DLD1 (cell line): ENCODE measurements around the gene NUTM1.
"Not testable (repeated sequence)": the region's sequence is repeated elsewhere in the genome, so short reads cannot be mapped to it uniquely, and the experiment has no call there.

ENCODE experiments used
- in situ Hi-C: cut with HindIII; loops from 2 replicates; pipeline ENCODE4 v1.10.0; 2017; ENCODE audit warnings: low sequenced_read_pairs

NUTM1 gene

GRCh38 chr15:34336991-34337556 is 6.0 kb upstream of the NUTM1 start:
- in situ Hi-C loops, result no loop called here

- in situ Hi-C loops, result no loop called here
Measured at GRCh38 chr15:34337557-34338306, 5.4 kb upstream of the NUTM1 start, which contains the start of gene SLC12A6. Gene SLC12A6, minus strand, starts transcription at chr15:34337781. Its CDS starts 1,101 bp downstream, at chr15:34336680.

- in situ Hi-C loops, result no loop called here
Measured at GRCh38 chr15:34338347-34338746, 4.8 kb upstream of the NUTM1 start.

DNA sequence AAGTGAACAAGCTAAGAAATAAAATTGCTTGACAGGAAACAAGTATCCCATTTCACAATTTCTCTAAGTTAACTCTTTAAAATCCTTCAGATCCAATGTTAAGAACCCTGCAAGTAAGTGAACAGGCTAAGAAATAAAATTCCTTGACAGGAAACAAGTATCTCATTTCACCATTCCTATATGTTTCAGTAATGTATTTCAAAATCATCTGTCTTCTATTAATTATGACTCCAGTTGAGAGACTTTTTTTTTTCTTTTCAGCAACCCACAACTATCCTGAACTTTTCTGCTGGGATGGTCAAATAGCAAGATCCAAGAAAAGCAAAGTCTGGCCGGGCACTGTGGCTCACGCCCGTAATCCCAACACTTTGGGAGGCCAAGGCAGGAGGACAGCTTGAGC is 3.2 kb upstream of the NUTM1 start:
- in situ Hi-C loops, result no loop called here

DNA sequence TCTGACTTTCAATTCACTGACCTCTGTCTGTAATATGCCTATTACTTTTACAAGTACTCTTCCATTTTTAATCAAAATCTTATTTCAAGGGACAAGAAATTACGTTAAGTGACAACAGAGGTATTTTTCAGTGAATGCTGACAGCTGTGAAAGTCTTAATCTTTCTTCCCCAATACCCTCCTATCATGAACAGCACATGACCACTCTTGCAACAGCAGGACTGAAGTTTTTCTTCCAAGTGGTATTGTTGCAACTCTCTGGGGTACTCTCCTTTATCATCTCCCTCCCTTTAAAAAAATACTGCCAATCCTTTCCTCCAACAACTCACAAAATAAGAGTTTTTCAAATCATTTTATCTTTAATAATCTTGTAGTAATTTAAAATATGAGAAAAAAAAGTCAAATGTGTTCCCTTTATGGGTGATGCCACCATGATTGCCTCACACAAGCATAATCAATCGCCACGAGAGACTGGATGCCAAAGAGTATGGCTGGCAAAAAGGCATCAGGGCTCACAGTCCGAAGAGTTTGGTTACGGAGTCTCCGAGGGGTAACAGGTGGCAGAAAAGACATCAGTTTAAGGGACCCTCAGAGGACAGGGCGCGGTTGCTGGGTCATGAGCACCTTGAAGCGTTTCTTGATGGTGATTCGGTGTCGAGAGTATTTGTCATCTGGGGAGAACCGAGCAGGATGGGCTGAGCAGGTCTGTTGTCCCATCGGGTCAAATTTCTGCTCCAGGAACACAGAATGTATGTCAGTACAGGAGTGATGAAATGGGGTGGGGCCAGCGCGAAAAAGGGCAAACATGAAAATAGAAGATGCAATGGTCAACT is 1.5 kb upstream of the NUTM1 start:
- in situ Hi-C loops, result no loop called here

- in situ Hi-C loops, result not testable (repeated sequence)
Measured at GRCh38 chr15:34342213-34342736, 840 bp upstream of the NUTM1 start.

DNA sequence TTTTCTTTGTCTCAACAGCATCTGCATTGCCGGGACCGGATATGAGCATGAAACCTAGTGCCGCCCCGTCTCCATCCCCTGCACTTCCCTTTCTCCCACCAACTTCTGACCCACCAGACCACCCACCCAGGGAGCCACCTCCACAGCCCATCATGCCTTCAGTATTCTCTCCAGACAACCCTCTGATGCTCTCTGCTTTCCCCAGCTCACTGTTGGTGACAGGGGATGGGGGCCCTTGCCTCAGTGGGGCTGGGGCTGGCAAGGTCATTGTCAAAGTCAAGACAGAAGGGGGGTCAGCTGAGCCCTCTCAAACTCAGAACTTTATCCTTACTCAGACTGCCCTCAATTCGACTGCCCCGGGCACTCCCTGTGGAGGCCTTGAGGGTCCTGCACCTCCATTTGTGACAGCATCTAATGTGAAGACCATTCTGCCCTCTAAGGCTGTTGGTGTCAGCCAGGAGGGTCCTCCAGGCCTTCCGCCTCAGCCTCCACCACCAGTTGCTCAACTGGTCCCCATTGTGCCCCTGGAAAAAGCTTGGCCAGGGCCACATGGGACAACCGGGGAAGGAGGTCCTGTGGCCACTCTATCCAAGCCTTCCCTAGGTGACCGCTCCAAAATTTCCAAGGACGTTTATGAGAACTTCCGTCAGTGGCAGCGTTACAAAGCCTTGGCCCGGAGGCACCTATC is 5.0 kb downstream of the NUTM1 start:
- in situ Hi-C loops, result no loop called here

- in situ Hi-C loops, result no loop called here
Measured at GRCh38 chr15:34348735-34349300, 5.7 kb downstream of the NUTM1 start.

- in situ Hi-C loops, result no loop called here
Measured at GRCh38 chr15:34349769-34350168, 6.7 kb downstream of the NUTM1 start.

- in situ Hi-C loops, result not testable (repeated sequence)
Measured at GRCh38 chr15:34352996-34353395, 9.9 kb downstream of the NUTM1 start.

GRCh38 chr15:34353627-34354026 is 10.5 kb downstream of the NUTM1 start:
- in situ Hi-C loops, result no loop called here

GRCh38 chr15:34354286-34354685 is 11.2 kb downstream of the NUTM1 start:
- in situ Hi-C loops, result no loop called here

DNA sequence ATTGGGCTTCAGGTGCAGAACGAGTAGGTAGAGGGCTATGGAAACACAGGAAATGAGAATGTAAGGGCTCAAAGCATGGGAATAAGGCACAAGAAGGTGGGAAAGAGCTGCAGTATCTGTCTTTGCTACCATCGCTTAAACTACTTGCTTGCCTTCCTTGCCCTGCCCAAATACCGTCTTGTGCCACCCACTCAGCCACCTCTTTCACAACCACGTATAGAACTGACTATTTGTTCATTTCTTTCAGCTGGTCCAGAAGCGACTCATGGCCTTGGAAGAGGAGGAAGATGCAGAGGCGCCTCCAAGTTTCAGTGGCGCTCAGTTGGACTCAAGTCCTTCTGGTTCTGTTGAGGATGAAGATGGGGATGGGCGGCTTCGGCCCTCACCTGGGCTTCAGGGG is 12.1 kb downstream of the NUTM1 start:
- in situ Hi-C loops, result no loop called here

- in situ Hi-C loops, result no loop called here
Measured at GRCh38 chr15:34357653-34358052, 14.5 kb downstream of the NUTM1 start.

DNA sequence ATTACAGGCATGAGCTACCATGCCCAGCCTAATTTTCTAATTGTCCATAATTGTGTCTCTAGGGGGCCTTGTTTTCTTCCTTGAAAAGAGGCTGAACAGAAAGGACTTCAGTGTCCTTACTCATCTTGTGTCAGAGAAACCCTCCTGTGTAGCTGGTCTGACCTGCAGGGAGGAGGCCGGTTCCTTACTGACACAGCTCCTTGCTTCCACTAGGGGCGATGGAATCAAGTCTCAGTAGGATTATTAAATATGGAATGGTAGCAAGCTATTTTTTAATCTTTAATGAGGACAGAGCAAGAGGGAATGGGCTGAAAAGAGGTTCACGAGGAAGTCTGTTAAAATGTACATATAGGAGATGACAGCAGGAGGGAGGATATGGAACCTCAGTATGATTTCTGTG is 15.3 kb downstream of the NUTM1 start:
- in situ Hi-C loops, result no loop called here

DNA sequence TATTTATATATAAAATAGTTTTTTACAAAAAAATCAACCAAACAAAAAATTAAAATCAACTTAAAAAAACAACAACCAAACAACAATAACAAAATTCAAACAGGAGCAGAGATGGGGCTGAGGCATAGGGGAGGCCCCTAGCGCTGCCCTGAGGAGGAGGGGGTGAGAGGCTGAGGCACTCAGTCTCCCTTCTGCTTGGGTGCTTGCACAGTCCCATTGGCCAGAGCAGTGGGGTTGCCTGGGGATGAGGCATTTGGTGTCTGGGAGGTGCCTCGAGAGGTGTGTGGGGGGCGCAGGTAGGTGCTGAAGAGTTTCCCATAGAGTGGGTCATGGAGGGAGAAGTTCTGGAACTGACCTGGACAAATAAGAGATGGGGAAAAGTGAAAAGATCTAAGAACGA is 15.8 kb downstream of the NUTM1 start:
- in situ Hi-C loops, result no loop called here

DNA sequence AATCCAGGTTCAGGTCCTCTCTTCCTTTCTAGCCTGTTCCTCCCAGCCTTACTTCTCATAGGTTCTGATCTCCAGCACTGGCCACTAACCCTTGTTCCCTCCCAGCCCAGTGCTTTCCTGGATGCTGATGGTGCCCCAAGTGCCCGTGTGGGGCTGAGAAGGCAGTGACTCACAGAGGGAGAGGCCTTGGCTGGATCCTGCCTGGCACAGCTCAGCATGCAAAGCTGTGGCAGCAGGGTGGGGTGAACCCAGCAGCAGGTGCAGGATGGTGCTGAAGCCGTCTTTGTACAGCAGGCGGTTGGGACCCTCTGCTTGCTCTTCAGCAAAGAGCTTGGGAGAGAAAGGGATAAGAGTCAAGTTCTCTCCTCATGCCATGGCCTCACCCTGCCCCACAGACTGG is 16.3 kb downstream of the NUTM1 start:
- in situ Hi-C loops, result no loop called here

- in situ Hi-C loops, result no loop called here
Measured at GRCh38 chr15:34360298-34360697, 17.2 kb downstream of the NUTM1 start.

DNA sequence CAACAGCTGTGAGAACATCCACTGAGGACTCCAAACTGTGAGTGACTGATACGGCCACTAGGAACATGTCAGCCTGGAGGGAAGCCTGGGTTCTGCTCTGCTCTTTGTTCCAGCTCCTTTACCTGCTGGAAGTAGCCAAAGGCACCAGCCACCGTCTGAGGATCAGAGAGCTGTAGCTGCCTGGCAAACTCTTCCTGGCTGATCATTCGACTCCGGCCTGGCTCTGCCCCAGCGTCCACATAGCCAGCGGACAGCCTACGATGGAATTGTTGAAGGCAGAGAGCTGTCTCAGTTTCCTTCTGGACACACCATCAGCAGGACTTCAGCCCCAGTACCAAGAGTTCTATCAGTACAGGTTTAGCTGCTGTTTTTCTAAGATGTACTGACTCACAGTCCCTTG is 18.2 kb downstream of the NUTM1 start:
- in situ Hi-C loops, result no loop called here

GRCh38 chr15:34362047-34362773 is 19.1 kb downstream of the NUTM1 start:
- in situ Hi-C loops, result no loop called here
